ENCODE measurements around the gene CRK. TPM values are rescaled to one million over a fixed set of nuclear protein-coding genes. Genes with fewer than 3 reads are reported as not detected.

The CRK gene
- total and polyA plus RNA-seq, 2 donors (not counting 1 experiment from before 2014, with no cell fraction given), result 120 to 138 TPM

- no peak overlapping the region for H3K9ac ChIP-seq (ENCODE audit: insufficient read depth, low read length)
- no peak for DNase-seq (ENCODE audit: low read depth in 2 of 2)
- no peaks in the 10 kb centered on the region for H3K9me3 ChIP-seq (ENCODE audit: control insufficient read depth, insufficient read depth, low read depth, low read length)
- TF ChIP-seq EZH2 (IDR thresholded peaks at IDR 0.05; ENCODE audit: low read length, missing control alignments) (no peak), CTCF (conservative IDR thresholded peaks at IDR 0.05 in 1 of 2, IDR thresholded peaks at IDR 0.05 in 1 of 2; ENCODE audit: low read depth in 1 of 2, low read length in 2 of 2) (no peak)
- no peak overlapping the region for H3K27ac ChIP-seq (ENCODE audit: insufficient read depth, low read length)
- H3K36me3 ChIP-seq (ENCODE audit: control insufficient read depth, insufficient read depth, low read length), result no peaks in the 10 kb centered on the region
- no peaks in the 10 kb centered on the region for H4K20me1 ChIP-seq (ENCODE audit: control insufficient read depth, extremely low read depth, insufficient read depth, low read length)
- H3K27me3 ChIP-seq (ENCODE audit: control insufficient read depth, insufficient read depth, low read length), result no peaks in the 10 kb centered on the region
- no peak overlapping the region for H2AFZ ChIP-seq (ENCODE audit: low read length)
- H3K4me1 ChIP-seq (ENCODE audit: control insufficient read depth, extremely low read depth, insufficient read depth, low read length), result no peaks in the 10 kb centered on the region
- H3K79me2 ChIP-seq (ENCODE audit: control insufficient read depth, insufficient read depth, low read length), result no peaks in the 10 kb centered on the region
- H3K4me3 ChIP-seq (replicated peaks in 1 of 4; ENCODE audit: control extremely low read depth in 1 of 4, insufficient read depth in 1 of 4, low read depth in 3 of 4, low read length in 4 of 4), result no peak overlapping the region
- H3K4me2 ChIP-seq (ENCODE audit: extremely low read depth, insufficient read depth, low read length), result no peak overlapping the region
Observed at GRCh38 chr17:1503699-1504098, 47.7 kb upstream of the CRK start.

- Histone ChIP-seq H4K20me1 (ENCODE audit: control insufficient read depth, extremely low read depth, insufficient read depth, low read length) (no peaks in the 10 kb centered on the region), H3K9ac (ENCODE audit: insufficient read depth, low read length) (no peak overlapping the region), H3K79me2 (ENCODE audit: control insufficient read depth, insufficient read depth, low read length) (no peaks in the 10 kb centered on the region), H3K27me3 (ENCODE audit: control insufficient read depth, insufficient read depth, low read length) (no peaks in the 10 kb centered on the region), H3K9me3 (ENCODE audit: control insufficient read depth, insufficient read depth, low read depth, low read length) (no peaks in the 10 kb centered on the region), H3K27ac (ENCODE audit: insufficient read depth, low read length) (no peak overlapping the region), H3K4me1 (ENCODE audit: control insufficient read depth, extremely low read depth, insufficient read depth, low read length) (no peaks in the 10 kb centered on the region), H3K4me3 (replicated peaks in 1 of 4; ENCODE audit: control extremely low read depth in 1 of 4, insufficient read depth in 1 of 4, low read depth in 3 of 4, low read length in 4 of 4) (no peak overlapping the region), H3K4me2 (ENCODE audit: extremely low read depth, insufficient read depth, low read length) (no peak overlapping the region), H2AFZ (ENCODE audit: low read length) (no peak overlapping the region), H3K36me3 (ENCODE audit: control insufficient read depth, insufficient read depth, low read length) (peaks cover 6% of the 10 kb centered on the region)
- no peak for TF ChIP-seq EZH2 (IDR thresholded peaks at IDR 0.05; ENCODE audit: low read length, missing control alignments)
- TF ChIP-seq CTCF (conservative IDR thresholded peaks at IDR 0.05 in 1 of 2, IDR thresholded peaks at IDR 0.05 in 1 of 2; ENCODE audit: low read depth in 1 of 2, low read length in 2 of 2), result no peak
- peak; percentile 50 to 79 for DNase-seq (ENCODE audit: low read depth in 2 of 2)
Observed at GRCh38 chr17:1498869-1499268, 42.8 kb upstream of the CRK start.

- H3K27me3 ChIP-seq (ENCODE audit: control insufficient read depth, insufficient read depth, low read length), result no peaks in the 10 kb centered on the region
Observed at GRCh38 chr17:1498233-1498632, 42.2 kb upstream of the CRK start.

More at GRCh38 chr17:1498233-1498632, 42.2 kb upstream of the CRK start:
- Histone ChIP-seq H3K27ac (ENCODE audit: insufficient read depth, low read length) (no peak overlapping the region), H3K9ac (ENCODE audit: insufficient read depth, low read length) (no peak overlapping the region), H3K4me2 (ENCODE audit: extremely low read depth, insufficient read depth, low read length) (no peak overlapping the region), H3K79me2 (ENCODE audit: control insufficient read depth, insufficient read depth, low read length) (no peaks in the 10 kb centered on the region), H3K4me1 (ENCODE audit: control insufficient read depth, extremely low read depth, insufficient read depth, low read length) (no peaks in the 10 kb centered on the region), H2AFZ (ENCODE audit: low read length) (no peak overlapping the region), H4K20me1 (ENCODE audit: control insufficient read depth, extremely low read depth, insufficient read depth, low read length) (no peaks in the 10 kb centered on the region), H3K9me3 (ENCODE audit: control insufficient read depth, insufficient read depth, low read depth, low read length) (no peaks in the 10 kb centered on the region), H3K36me3 (ENCODE audit: control insufficient read depth, insufficient read depth, low read length) (peaks cover 6% of the 10 kb centered on the region), H3K4me3 (replicated peaks in 1 of 4; ENCODE audit: control extremely low read depth in 1 of 4, insufficient read depth in 1 of 4, low read depth in 3 of 4, low read length in 4 of 4) (no peak overlapping the region)
- DNase-seq (ENCODE audit: low read depth in 2 of 2), result no peak
- TF ChIP-seq CTCF (conservative IDR thresholded peaks at IDR 0.05 in 1 of 2, IDR thresholded peaks at IDR 0.05 in 1 of 2; ENCODE audit: low read depth in 1 of 2, low read length in 2 of 2) (no peak), EZH2 (IDR thresholded peaks at IDR 0.05; ENCODE audit: low read length, missing control alignments) (no peak)

All from fibroblast of lung (primary cell).